HepG2 (cell line): ENCODE data around the gene GCH1.

Experiments used
- CEBPB ChIP-seq: IDR thresholded peaks from 2 replicates; pipeline ENCODE4 v1.6.1; 2011; ENCODE audit warnings: low read depth, low read length, improper control_type of control experiment, borderline replicate concordance
- CTCF ChIP-seq: sonication (generic); formaldehyde crosslinking; IDR thresholded peaks from 2 replicates; pipeline ENCODE4 v1.5.0; 2020; ENCODE audit warnings: mild to moderate bottlenecking, missing genetic modification reagents, moderate library complexity
- EZH2 ChIP-seq: conservative IDR thresholded peaks from 2 replicates; pipeline ENCODE4 v1.6.1; 2012; ENCODE audit warnings: mild to moderate bottlenecking, low read depth, low read length, moderate library complexity
- FOXP4 ChIP-seq: sonication (generic); formaldehyde crosslinking; IDR thresholded peaks from 2 replicates; pipeline ENCODE4 v1.4.0; 2020; ENCODE audit warnings: missing genetic modification reagents
- KLF12 ChIP-seq: sonication (generic); formaldehyde crosslinking; IDR thresholded peaks from 2 replicates; pipeline ENCODE4 v1.4.0; 2020; ENCODE audit warnings: missing genetic modification reagents, borderline replicate concordance
- RXRA ChIP-seq: sonication (generic); formaldehyde crosslinking; IDR thresholded peaks from 2 replicates; pipeline ENCODE4 v1.5.1; 2020; ENCODE audit warnings: missing genetic modification reagents
- ZBTB2 ChIP-seq: sonication (generic); formaldehyde crosslinking; IDR thresholded peaks from 2 replicates; pipeline ENCODE4 v1.8.0; 2022; ENCODE audit warnings: low read depth, missing genetic modification reagents
- ZSCAN5A ChIP-seq: sonication (generic); formaldehyde crosslinking; IDR thresholded peaks from 2 replicates; pipeline ENCODE4 v1.8.0; 2022; ENCODE audit warnings: mild to moderate bottlenecking, missing genetic modification reagents, borderline replicate concordance

- TF ChIP-seq CEBPB (no peak), ZBTB2 (CRISPR knock-in tag) (no peak), CTCF (CRISPR knock-in tag) (peak; percentile 47), ZSCAN5A (no peak), KLF12 (CRISPR knock-in tag) (no peak), FOXP4 (CRISPR knock-in tag) (no peak), RXRA (CRISPR knock-in tag) (no peak), EZH2 (no peak)
These were observed 88.5 kb downstream of the GCH1 start for GRCh38 chr14:54814076-54814475.
